H9 (cell line): Measurements from ENCODE around the gene UBE2J1. TPM values are rescaled to one million over a fixed set of nuclear protein-coding genes. Genes with fewer than 3 reads are reported as not detected.

Source experiments
- DNase-seq: peaks from one replicate; pipeline ENCODE4 v3.0.0-alpha.2; 2017
- H2AFZ ChIP-seq: one replicate; pipeline ENCODE4 v1.6.1; 2013; ENCODE audit warnings: mild to moderate bottlenecking, low read length, control low read depth, moderate library complexity
- H2AK5ac ChIP-seq: 2 replicates; pipeline ENCODE4 v1.6.1; 2013; ENCODE audit warnings: low read length, control low read depth, mixed read lengths; ENCODE audit not compliant: insufficient read length
- H2BK120ac ChIP-seq: one replicate; pipeline ENCODE4 v1.6.1; 2013; ENCODE audit warnings: low read depth, mild to moderate bottlenecking, low read length, control low read depth, inconsistent platforms; ENCODE audit not compliant: poor library complexity, severe bottlenecking
- H2BK12ac ChIP-seq: 2 replicates; pipeline ENCODE4 v1.6.1; 2013; ENCODE audit warnings: low read length, control low read depth, mixed read lengths, low read depth; ENCODE audit not compliant: insufficient read length
- H2BK15ac ChIP-seq: 2 replicates; pipeline ENCODE4 v1.6.1; 2013; ENCODE audit warnings: low read depth, low read length, control low read depth
- H2BK20ac ChIP-seq: one replicate; pipeline ENCODE4 v1.6.1; 2013; ENCODE audit warnings: low read depth, mild to moderate bottlenecking, low read length, control low read depth, inconsistent platforms; ENCODE audit not compliant: poor library complexity, severe bottlenecking
- H2BK5ac ChIP-seq: 2 replicates; pipeline ENCODE4 v1.6.1; 2013; ENCODE audit warnings: low read length, control low read depth, mixed read lengths; ENCODE audit not compliant: insufficient read length
- H3K14ac ChIP-seq: 2 replicates; pipeline ENCODE4 v1.6.1; 2013; ENCODE audit warnings: low read length, control low read depth; ENCODE audit not compliant: insufficient read depth
- H3K18ac ChIP-seq: 2 replicates; pipeline ENCODE4 v1.6.1; 2013; ENCODE audit warnings: low read depth, mild to moderate bottlenecking, mixed read lengths, low read length, control low read depth; ENCODE audit not compliant: insufficient read length
- H3K23ac ChIP-seq: 2 replicates; pipeline ENCODE4 v1.6.1; 2013; ENCODE audit warnings: low read length, control low read depth, mixed read lengths, low read depth; ENCODE audit not compliant: insufficient read length
- H3K23me2 ChIP-seq: 2 replicates; pipeline ENCODE4 v1.6.1; 2013; ENCODE audit warnings: low read depth, mild to moderate bottlenecking, mixed read lengths, low read length, control low read depth; ENCODE audit not compliant: insufficient read length, poor library complexity, severe bottlenecking
- H3K27ac ChIP-seq: 2 replicates; pipeline ENCODE4 v1.5.1; 2013; ENCODE audit warnings: low read length, control low read depth, mixed read lengths, low read depth; ENCODE audit not compliant: insufficient read length
- H3K27me3 ChIP-seq: 2 replicates; pipeline ENCODE4 v1.6.1; 2013; ENCODE audit warnings: low read length, control low read depth, inconsistent platforms; ENCODE audit not compliant: insufficient read depth
- H3K4ac ChIP-seq: 2 replicates; pipeline ENCODE4 v1.6.1; 2013; ENCODE audit warnings: low read depth, mild to moderate bottlenecking, control low read depth, inconsistent platforms, low read length, moderate library complexity
- H3K4me1 ChIP-seq: 2 replicates; pipeline ENCODE4 v1.6.1; 2013; ENCODE audit warnings: low read length, control low read depth, inconsistent platforms; ENCODE audit not compliant: insufficient read depth
- H3K4me2 ChIP-seq: 2 replicates; pipeline ENCODE4 v1.6.1; 2013; ENCODE audit warnings: low read length, control low read depth, mixed read lengths; ENCODE audit not compliant: insufficient read length, insufficient read depth
- H3K56ac ChIP-seq: 2 replicates; pipeline ENCODE4 v1.6.1; 2013; ENCODE audit warnings: low read depth, mild to moderate bottlenecking, mixed read lengths, low read length, control low read depth; ENCODE audit not compliant: insufficient read length
- H3K79me1 ChIP-seq: 2 replicates; pipeline ENCODE4 v1.6.1; 2013; ENCODE audit warnings: low read depth, mild to moderate bottlenecking, moderate library complexity, low read length, control low read depth, inconsistent platforms; ENCODE audit not compliant: insufficient read depth, poor library complexity, severe bottlenecking
- H3K79me2 ChIP-seq: 2 replicates; pipeline ENCODE4 v1.6.1; 2013; ENCODE audit warnings: low read length, control low read depth, inconsistent platforms; ENCODE audit not compliant: insufficient read depth
- H3K9ac ChIP-seq: 2 replicates; pipeline ENCODE4 v1.6.1; 2013; ENCODE audit warnings: low read length, control low read depth, mixed read lengths; ENCODE audit not compliant: insufficient read length; ENCODE audit errors: extremely low read depth
- H3K9me3 ChIP-seq: one replicate; pipeline ENCODE4 v1.6.1; 2013; ENCODE audit warnings: low read depth, low read length, inconsistent platforms; ENCODE audit not compliant: control insufficient read depth
- H3T11ph ChIP-seq: one replicate; pipeline ENCODE4 v1.6.1; 2013; ENCODE audit warnings: mild to moderate bottlenecking, low read length, control low read depth, inconsistent platforms
- H4K20me1 ChIP-seq: one replicate; pipeline ENCODE4 v1.6.1; 2013; ENCODE audit not compliant: control insufficient read depth, insufficient read length, insufficient read depth
- H4K5ac ChIP-seq: 2 replicates; pipeline ENCODE4 v1.6.1; 2013; ENCODE audit warnings: low read depth, mild to moderate bottlenecking, mixed read lengths, low read length, control low read depth; ENCODE audit not compliant: insufficient read length
- H4K8ac ChIP-seq: replicated peaks from 2 replicates; pipeline ENCODE4 v1.6.1; 2013; ENCODE audit warnings: low read length, control low read depth, mixed read lengths, low read depth; ENCODE audit not compliant: insufficient read length
- H4K91ac ChIP-seq: 2 replicates; pipeline ENCODE4 v1.6.1; 2013; ENCODE audit warnings: low read depth, mild to moderate bottlenecking, moderate library complexity, mixed read lengths, low read length, control low read depth; ENCODE audit not compliant: insufficient read length
- H3K27ac Mint-ChIP-seq, 3 experiments: 2 replicates in 2 of 3; 3 replicates in 1 of 3; pipeline ENCODE4 v1.8.0; 2020 to 2021; ENCODE audit warnings: mixed read lengths in 3 of 3, mild to moderate bottlenecking in 1 of 3, moderate library complexity in 1 of 3
- H3K27me3 Mint-ChIP-seq: 2 replicates; pipeline ENCODE4 v1.8.0; 2021; ENCODE audit warnings: low read depth, mild to moderate bottlenecking, moderate library complexity, mixed read lengths
- H3K36me3 Mint-ChIP-seq, 3 experiments: 2 replicates in 2 of 3; 3 replicates in 1 of 3; pipeline ENCODE4 v1.8.0; 2020 to 2021; ENCODE audit warnings: low read depth in 3 of 3, mixed read lengths in 3 of 3; ENCODE audit not compliant: insufficient read depth in 1 of 3
- H3K4me1 Mint-ChIP-seq, 2 experiments: 2 replicates each; pipeline ENCODE4 v1.8.0; 2020; ENCODE audit warnings: mixed read lengths in 2 of 2
- H3K4me3 Mint-ChIP-seq, 2 experiments: 2 replicates in 1 of 2; 3 replicates in 1 of 2; pipeline ENCODE4 v1.8.0; 2020 to 2021; ENCODE audit warnings: mild to moderate bottlenecking in 2 of 2, mixed read lengths in 2 of 2, moderate library complexity in 1 of 2
- H3K9me3 Mint-ChIP-seq, 2 experiments: 2 replicates in 1 of 2; 3 replicates in 1 of 2; pipeline ENCODE4 v1.8.0; 2020; ENCODE audit warnings: mild to moderate bottlenecking in 2 of 2, mixed read lengths in 2 of 2, moderate library complexity in 1 of 2
- WGBS: extraction: QIAGEN DNeasy Blood & Tissue Kit; methylation state at CpG from one replicate; pipeline ENCODE4 v1.1.7; 2013; ENCODE audit warnings: missing lambda C conversion rate, low lambda C conversion rate, mixed read lengths; ENCODE audit not compliant: insufficient read length; ENCODE audit errors: extremely low coverage; 5-methylcytosine and 5-hydroxymethylcytosine counted together
- total RNA-seq: library from RNA; stranded (reverse); gene quantifications from 2 replicates; pipeline ENCODE4 v1.2.1, GENCODE V29; 2021
- TF ChIP-seq, protein P1 (sequence below): fragments of 200-600 bp; sonication (generic); conservative IDR thresholded peaks from 3 replicates; pipeline ENCODE4 v1.8.0; 2021; ENCODE audit warnings: antibody characterized with exemption, mild to moderate bottlenecking

Gene UBE2J1
- total RNA-seq, 1 experiment from 2014 or later: 13.1 TPM

DNA sequence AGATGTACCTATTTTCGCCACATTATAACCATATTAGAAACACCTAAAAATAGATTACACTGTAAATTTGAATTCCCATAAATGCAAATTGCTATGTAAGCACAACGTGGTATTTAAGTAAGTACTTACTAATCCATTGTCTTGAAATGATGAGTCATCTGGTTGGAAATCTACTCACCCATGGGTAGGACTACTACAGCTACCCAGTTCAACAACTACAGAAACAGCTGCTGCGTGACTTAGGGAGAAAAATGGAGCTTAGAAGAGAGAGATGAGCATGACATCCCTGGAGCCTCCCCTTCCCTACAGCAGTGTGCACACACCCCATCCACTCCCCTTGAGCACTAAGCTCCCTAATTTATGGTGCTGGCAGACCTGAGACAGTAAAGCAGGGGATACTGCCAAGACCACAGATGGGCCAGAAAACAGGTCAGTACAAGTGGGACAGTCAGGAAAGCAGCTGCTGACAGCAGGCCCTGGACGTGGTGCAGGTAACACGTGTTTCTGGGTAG is 32.7 kb upstream of the UBE2J1 start:
- H4K20me1 ChIP-seq: no peaks in the 10 kb centered on the region
- no peak overlapping the region for H3K18ac ChIP-seq
- no peak overlapping the region for H2BK120ac ChIP-seq
- no peaks in the 10 kb centered on the region for H3K27me3 ChIP-seq
- no peak overlapping the region for H3K14ac ChIP-seq
- peak overlapping the region; percentile 17 to 97 (median 43); a peak in 6 of 7 replicates for H3K27ac Mint-ChIP-seq
- H4K5ac ChIP-seq: no peak overlapping the region
- no peaks in the 10 kb centered on the region for H3K9me3 Mint-ChIP-seq
- no peak overlapping the region for H3K9ac ChIP-seq
- H3K9me3 ChIP-seq: no peaks in the 10 kb centered on the region
- H2BK5ac ChIP-seq: no peak overlapping the region
- H3T11ph ChIP-seq: no peak overlapping the region
- no peak overlapping the region for H2AFZ ChIP-seq
- no peak overlapping the region for H4K91ac ChIP-seq
- no peaks in the 10 kb centered on the region for H3K79me1 ChIP-seq
- H3K23ac ChIP-seq: no peak overlapping the region
- no peak overlapping the region for H3K4me3 Mint-ChIP-seq
- WGBS: no CpG with 5 or more reads among the region's 5 CpGs
- no peak overlapping the region for H3K56ac ChIP-seq
- H3K79me2 ChIP-seq: no peaks in the 10 kb centered on the region
- no peaks in the 10 kb centered on the region for H3K23me2 ChIP-seq
- no peak overlapping the region for H2BK20ac ChIP-seq
- no peak overlapping the region for H4K8ac ChIP-seq
- H2BK12ac ChIP-seq: no peak overlapping the region
- H3K4ac ChIP-seq: no peak overlapping the region
- no peak overlapping the region for H2AK5ac ChIP-seq
- no peaks in the 10 kb centered on the region for H3K4me1 ChIP-seq
- H3K27ac ChIP-seq: no peak overlapping the region
- H3K36me3 Mint-ChIP-seq: peaks cover 0 to 4% (median 2%) of the 10 kb centered on the region in 3 experiments; a peak in 5 of 7 replicates
- no peak overlapping the region for H2BK15ac ChIP-seq
- H3K27me3 Mint-ChIP-seq: no peaks in the 10 kb centered on the region
- TF ChIP-seq, protein P1, sequence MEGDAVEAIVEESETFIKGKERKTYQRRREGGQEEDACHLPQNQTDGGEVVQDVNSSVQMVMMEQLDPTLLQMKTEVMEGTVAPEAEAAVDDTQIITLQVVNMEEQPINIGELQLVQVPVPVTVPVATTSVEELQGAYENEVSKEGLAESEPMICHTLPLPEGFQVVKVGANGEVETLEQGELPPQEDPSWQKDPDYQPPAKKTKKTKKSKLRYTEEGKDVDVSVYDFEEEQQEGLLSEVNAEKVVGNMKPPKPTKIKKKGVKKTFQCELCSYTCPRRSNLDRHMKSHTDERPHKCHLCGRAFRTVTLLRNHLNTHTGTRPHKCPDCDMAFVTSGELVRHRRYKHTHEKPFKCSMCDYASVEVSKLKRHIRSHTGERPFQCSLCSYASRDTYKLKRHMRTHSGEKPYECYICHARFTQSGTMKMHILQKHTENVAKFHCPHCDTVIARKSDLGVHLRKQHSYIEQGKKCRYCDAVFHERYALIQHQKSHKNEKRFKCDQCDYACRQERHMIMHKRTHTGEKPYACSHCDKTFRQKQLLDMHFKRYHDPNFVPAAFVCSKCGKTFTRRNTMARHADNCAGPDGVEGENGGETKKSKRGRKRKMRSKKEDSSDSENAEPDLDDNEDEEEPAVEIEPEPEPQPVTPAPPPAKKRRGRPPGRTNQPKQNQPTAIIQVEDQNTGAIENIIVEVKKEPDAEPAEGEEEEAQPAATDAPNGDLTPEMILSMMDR: no peak
- H3K4me1 Mint-ChIP-seq: peaks cover 7 to 9% of the 10 kb centered on the region in 2 experiments
- DNase-seq: no peak
- no peak overlapping the region for H3K4me2 ChIP-seq
